NB4 (cell line): ENCODE measurements around the gene PLCB4.

Experiments used
- CTCF ChIP-seq: IDR thresholded peaks from one replicate; pipeline ENCODE4 v1.5.1; 2012; ENCODE audit warnings: low read depth, low read length
- MAX ChIP-seq: IDR thresholded peaks from 2 replicates; pipeline ENCODE4 v1.6.1; 2011; ENCODE audit warnings: low read depth, low read length
- MYC ChIP-seq: IDR thresholded peaks from 2 replicates; pipeline ENCODE4 v1.6.1; 2011; ENCODE audit warnings: low read depth, low read length
- POLR2A ChIP-seq: IDR thresholded peaks from 2 replicates; pipeline ENCODE4 v1.6.1; 2011; ENCODE audit warnings: mild to moderate bottlenecking; ENCODE audit not compliant: insufficient read length; ENCODE audit errors: extremely low read depth

- TF ChIP-seq MAX, result no peak
- TF ChIP-seq CTCF, result no peak
- no peak for TF ChIP-seq POLR2A
- TF ChIP-seq MYC, result no peak
Measured at GRCh38 chr20:9286501-9287461, 217.9 kb downstream of the PLCB4 start.
